HepG2 (cell line): Measurements from ENCODE around the gene TSR1. TPM values are rescaled to one million over a fixed set of nuclear protein-coding genes. Genes with fewer than 3 reads are reported as not detected.
A peak's percentile ranks its signal among the peaks of the same experiment; 100 is the strongest.

Experiments
- ATAC-seq: fragments of 200-7000 bp; cut with Tn5 transposase; 3 replicates; pipeline ENCODE4 v1.9.1; 2020; ENCODE audit warnings: mild to moderate bottlenecking, moderate library complexity
- BruUV-seq: library from RNA; stranded (reverse); fragments of 400-500 nt; replicated peaks from 2 replicates; lab custom pipeline; 2021; lab: Mats Ljungman, UMichigan
- CTCF ChIA-PET: fragments of 300-600 bp; formaldehyde crosslinking; extraction: SDS; loops from one replicate; lab custom pipeline; 2021; ENCODE audit warnings: low total read pairs, inconsistent platforms, low intra/inter-chr PET ratio; lab: Yijun Ruan, JAX
- POLR2A ChIA-PET: fragments of 350-600 bp; sonication (Branson Sonifier 250); formaldehyde crosslinking; loops from one replicate; lab custom pipeline; 2020; ENCODE audit warnings: antibody characterized with exemption, inconsistent platforms; lab: Yijun Ruan, JAX
- DNase-seq: peaks from one replicate; pipeline ENCODE4 v3.0.0-alpha.2; 2015; ENCODE audit warnings: low spot score
- FAIRE-seq: peaks from 3 replicates; lab custom pipeline; 2011; peaks lifted over from hg19 to GRCh38; lab: Jason Lieb, UNC
- H2AFZ ChIP-seq: one replicate; pipeline ENCODE4 v1.6.1; 2011; ENCODE audit warnings: low read length, inconsistent platforms
- H3K27ac ChIP-seq: fragments of 300-600 bp; 3 replicates; pipeline ENCODE4 v1.8.0; 2011; ENCODE audit warnings: mixed run types, mild to moderate bottlenecking, mixed read lengths, low read length, inconsistent platforms; ENCODE audit not compliant: insufficient read depth; ENCODE audit errors: extremely low read length
- H3K27me3 ChIP-seq, 2 experiments: fragments of 200-600 bp in 1 of 2; 2 replicates in 1 of 2; 3 replicates in 1 of 2; pipeline versions ENCODE4 v1.6.0 to v1.8.0; 2011; ENCODE audit warnings: low read length in 2 of 2, mild to moderate bottlenecking in 2 of 2, moderate library complexity in 2 of 2, inconsistent platforms in 1 of 2; ENCODE audit not compliant: insufficient read depth in 2 of 2, control insufficient read depth in 1 of 2
- H3K36me3 ChIP-seq, 2 experiments: fragments of 200-600 bp in 1 of 2; replicated peaks in 1 of 2; 2 replicates in 1 of 2; 3 replicates in 1 of 2; pipeline versions ENCODE4 v1.5.1 to v1.8.0; 2011; ENCODE audit warnings: low read length in 2 of 2, inconsistent platforms in 1 of 2; ENCODE audit not compliant: insufficient read depth in 2 of 2, control insufficient read depth in 1 of 2
- H3K4me1 ChIP-seq: 2 replicates; pipeline ENCODE4 v1.5.1; 2012; ENCODE audit warnings: low read length, inconsistent platforms; ENCODE audit not compliant: insufficient read depth
- H3K4me2 ChIP-seq: 2 replicates; pipeline ENCODE4 v1.6.0; 2011; ENCODE audit warnings: low read depth, low read length, inconsistent platforms
- H3K4me3 ChIP-seq, 3 experiments: fragments of 200-600 bp in 1 of 3; sonication (generic), shearing (Covaris generic) in 1 of 3; replicated peaks in 1 of 3; 2 replicates each; pipeline ENCODE4 v1.5.1; 2011 to 2016; ENCODE audit warnings: low read length in 3 of 3, inconsistent platforms in 2 of 3, low read depth in 2 of 3, mild to moderate bottlenecking in 2 of 3, control low read depth in 1 of 3, mixed read lengths in 1 of 3; ENCODE audit not compliant: insufficient read depth in 1 of 3
- H3K79me2 ChIP-seq: one replicate; pipeline ENCODE4 v1.6.1; 2011; ENCODE audit warnings: low read length, inconsistent platforms; ENCODE audit not compliant: insufficient read depth
- H3K9ac ChIP-seq: 2 replicates; pipeline ENCODE4 v1.6.0; 2011; ENCODE audit warnings: mild to moderate bottlenecking, low read depth, low read length, inconsistent platforms; ENCODE audit not compliant: insufficient read depth
- H3K9me3 ChIP-seq: 2 replicates; pipeline ENCODE4 v1.5.1; 2012; ENCODE audit warnings: mild to moderate bottlenecking, low read length
- H4K20me1 ChIP-seq: 2 replicates; pipeline ENCODE4 v1.6.0; 2011; ENCODE audit warnings: inconsistent platforms, mild to moderate bottlenecking, low read length, moderate library complexity; ENCODE audit not compliant: insufficient read depth
- CCDC6 ChIP-seq: sonication (generic); formaldehyde crosslinking; IDR thresholded peaks from 2 replicates; pipeline ENCODE4 v1.8.1; 2022; ENCODE audit warnings: mild to moderate bottlenecking, missing genetic modification reagents, moderate library complexity
- CTCF ChIP-seq: sonication (generic); formaldehyde crosslinking; IDR thresholded peaks from 2 replicates; pipeline ENCODE4 v1.5.0; 2020; ENCODE audit warnings: mild to moderate bottlenecking, missing genetic modification reagents, moderate library complexity
- WGBS: methylation state at CpG from one replicate; pipeline ENCODE4 v1.1.6; 2017; ENCODE audit warnings: low lambda C conversion rate; 5-methylcytosine and 5-hydroxymethylcytosine counted together
- in situ Hi-C: cut with HindIII; loops from 2 replicates; pipeline ENCODE4 v1.10.0; 2017; ENCODE audit warnings: low pct_unique_long_range_greater_than_20kb; ENCODE audit not compliant: extremely low pct_ligation_motif_present
- intact Hi-C: fragments of 100-400 bp; cut with micrococcal nuclease; formaldehyde crosslinking; loops from one replicate; pipeline ENCODE4 v1.10.0; 2022; ENCODE audit not compliant: unreplicated experiment
- polyA plus RNA-seq, 8 experiments: library from polyadenylated mRNA; depleted of rRNA in 3 of 8; stranded (reverse) in 7 of 8; unstranded in 1 of 8; fragments of >200 nt; fragmentation: Illumina TruSeq in 4 of 8; extraction: Trizol in 4 of 8; gene quantifications; 2 replicates each; pipeline versions ENCODE4 v1.2.1 to v1.2.3, GENCODE V29; 2011 to 2016; ENCODE audit warnings: low read depth in 4 of 8, missing spikeins in 1 of 8, mixed read lengths in 1 of 8; ENCODE audit not compliant: insufficient read depth in 1 of 8
- total RNA-seq, 5 experiments: library from RNA; depleted of rRNA; stranded (reverse); fragments of >200 nt; fragmentation: Illumina TruSeq; extraction: Trizol; gene quantifications; 2 replicates each; pipeline ENCODE4 v1.2.3, GENCODE V29; 2016; ENCODE audit warnings: low read depth in 1 of 5
- TF ChIP-seq, protein P1 (sequence below): sonication (generic); formaldehyde crosslinking; IDR thresholded peaks from 2 replicates; pipeline ENCODE4 v1.4.0; 2020; ENCODE audit warnings: missing genetic modification reagents
- TF ChIP-seq, protein P2 (sequence below): sonication (generic); formaldehyde crosslinking; IDR thresholded peaks from 2 replicates; pipeline ENCODE4 v1.9.0; 2021; ENCODE audit warnings: missing genetic modification reagents, borderline replicate concordance

TSR1 gene
- total and polyA plus RNA-seq, 2 of the 13 experiments (the other 11 are each of a cell fraction or from before 2014, with no cell fraction given), result 7.1 to 65.8 TPM

DNA sequence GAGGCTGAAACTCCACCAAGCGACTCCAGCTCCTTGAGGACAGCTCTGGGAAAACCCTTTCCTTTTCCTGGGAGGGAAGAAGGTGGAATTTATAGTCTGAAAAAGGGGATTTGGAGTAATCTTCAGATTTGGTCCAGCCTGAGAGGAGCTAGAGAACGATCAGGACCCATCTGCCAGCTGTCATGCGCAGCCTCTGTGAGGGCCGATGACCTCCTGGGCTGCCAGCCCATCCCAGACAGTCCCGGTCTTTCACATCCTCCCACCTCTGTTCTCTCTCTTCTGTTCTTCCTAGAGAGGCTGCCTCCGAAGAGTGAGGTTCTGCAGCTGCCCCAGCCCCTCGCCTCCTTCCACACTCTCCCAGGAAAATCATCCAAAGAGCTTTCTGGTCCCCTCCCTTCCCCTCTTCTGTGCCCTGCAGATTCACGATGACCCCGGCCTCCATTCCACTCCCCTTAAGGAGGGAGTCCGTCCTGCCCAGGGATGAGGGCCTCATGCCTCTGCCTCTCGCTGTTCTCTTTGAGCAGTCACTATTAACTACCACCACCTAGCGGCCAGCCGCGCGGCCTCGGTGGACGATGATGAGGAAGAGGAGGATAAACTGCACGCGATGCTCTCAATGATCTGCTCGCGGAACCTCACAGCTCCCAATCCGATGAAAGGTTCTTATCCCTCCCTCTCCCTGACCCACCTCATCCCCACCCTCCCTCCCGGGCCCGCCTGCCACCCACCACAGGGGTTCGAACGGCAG lies 30.7 kb upstream of the TSR1 start:
- H2AFZ ChIP-seq, result no peak overlapping the region
- H3K27ac ChIP-seq, result no peak overlapping the region
- no peak for TF ChIP-seq CCDC6 (CRISPR knock-in tag)
- TF ChIP-seq, protein P1, sequence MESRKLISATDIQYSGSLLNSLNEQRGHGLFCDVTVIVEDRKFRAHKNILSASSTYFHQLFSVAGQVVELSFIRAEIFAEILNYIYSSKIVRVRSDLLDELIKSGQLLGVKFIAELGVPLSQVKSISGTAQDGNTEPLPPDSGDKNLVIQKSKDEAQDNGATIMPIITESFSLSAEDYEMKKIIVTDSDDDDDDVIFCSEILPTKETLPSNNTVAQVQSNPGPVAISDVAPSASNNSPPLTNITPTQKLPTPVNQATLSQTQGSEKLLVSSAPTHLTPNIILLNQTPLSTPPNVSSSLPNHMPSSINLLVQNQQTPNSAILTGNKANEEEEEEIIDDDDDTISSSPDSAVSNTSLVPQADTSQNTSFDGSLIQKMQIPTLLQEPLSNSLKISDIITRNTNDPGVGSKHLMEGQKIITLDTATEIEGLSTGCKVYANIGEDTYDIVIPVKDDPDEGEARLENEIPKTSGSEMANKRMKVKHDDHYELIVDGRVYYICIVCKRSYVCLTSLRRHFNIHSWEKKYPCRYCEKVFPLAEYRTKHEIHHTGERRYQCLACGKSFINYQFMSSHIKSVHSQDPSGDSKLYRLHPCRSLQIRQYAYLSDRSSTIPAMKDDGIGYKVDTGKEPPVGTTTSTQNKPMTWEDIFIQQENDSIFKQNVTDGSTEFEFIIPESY (CRISPR knock-in tag), result peak; percentile 50
- TF ChIP-seq, protein P2, sequence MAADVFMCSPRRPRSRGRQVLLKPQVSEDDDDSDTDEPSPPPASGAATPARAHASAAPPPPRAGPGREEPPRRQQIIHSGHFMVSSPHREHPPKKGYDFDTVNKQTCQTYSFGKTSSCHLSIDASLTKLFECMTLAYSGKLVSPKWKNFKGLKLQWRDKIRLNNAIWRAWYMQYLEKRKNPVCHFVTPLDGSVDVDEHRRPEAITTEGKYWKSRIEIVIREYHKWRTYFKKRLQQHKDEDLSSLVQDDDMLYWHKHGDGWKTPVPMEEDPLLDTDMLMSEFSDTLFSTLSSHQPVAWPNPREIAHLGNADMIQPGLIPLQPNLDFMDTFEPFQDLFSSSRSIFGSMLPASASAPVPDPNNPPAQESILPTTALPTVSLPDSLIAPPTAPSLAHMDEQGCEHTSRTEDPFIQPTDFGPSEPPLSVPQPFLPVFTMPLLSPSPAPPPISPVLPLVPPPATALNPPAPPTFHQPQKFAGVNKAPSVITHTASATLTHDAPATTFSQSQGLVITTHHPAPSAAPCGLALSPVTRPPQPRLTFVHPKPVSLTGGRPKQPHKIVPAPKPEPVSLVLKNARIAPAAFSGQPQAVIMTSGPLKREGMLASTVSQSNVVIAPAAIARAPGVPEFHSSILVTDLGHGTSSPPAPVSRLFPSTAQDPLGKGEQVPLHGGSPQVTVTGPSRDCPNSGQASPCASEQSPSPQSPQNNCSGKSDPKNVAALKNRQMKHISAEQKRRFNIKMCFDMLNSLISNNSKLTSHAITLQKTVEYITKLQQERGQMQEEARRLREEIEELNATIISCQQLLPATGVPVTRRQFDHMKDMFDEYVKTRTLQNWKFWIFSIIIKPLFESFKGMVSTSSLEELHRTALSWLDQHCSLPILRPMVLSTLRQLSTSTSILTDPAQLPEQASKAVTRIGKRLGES, result no peak
- TF ChIP-seq CTCF (CRISPR knock-in tag), result 0 out of 2 replicates have a peak, but pooled peaks have one; percentile 12
- no peaks in the 10 kb centered on the region for H3K4me1 ChIP-seq
- H3K4me2 ChIP-seq, result no peak overlapping the region
- FAIRE-seq (no peak), ATAC-seq (no peak), DNase-seq (no peak)
- no peaks in the 10 kb centered on the region for H4K20me1 ChIP-seq
- no peaks in the 10 kb centered on the region for H3K27me3 ChIP-seq
- no TSS peak for BruUV-seq
- no peaks in the 10 kb centered on the region for H3K9me3 ChIP-seq
- intact Hi-C loops, result no loop called here
- no peaks in the 10 kb centered on the region for H3K79me2 ChIP-seq
- WGBS, result 89% methylated on average over 26 of the region's 26 CpGs
- CTCF ChIA-PET, result no interaction called here
- POLR2A ChIA-PET, result no interaction called here
- no peak overlapping the region for H3K4me3 ChIP-seq
- in situ Hi-C loops, result no loop called here
- H3K36me3 ChIP-seq, result peaks cover 14 to 25% of the 10 kb centered on the region in 2 experiments; a peak in 3 of 5 replicates
- H3K9ac ChIP-seq, result no peak overlapping the region
